Activated CD8-positive, alpha-beta memory T cell treated with anti-CD3 and anti-CD28 coated beads, Interleukin-2, amount 10 ng/mL, durations not matched to agents 7 days and 5 days (primary cell): Measurements from ENCODE around the gene RNU2-63P. TPM values are rescaled to one million over a fixed set of nuclear protein-coding genes. Genes with fewer than 3 reads are reported as not detected.
A peak's percentile ranks its signal among the peaks of the same experiment; 100 is the strongest.
"Not testable (repeated sequence)": the region's sequence is repeated elsewhere in the genome, so short reads cannot be mapped to it uniquely, and the experiment has no call there.

ENCODE experiments used
- ATAC-seq: fragments of 150-1000 bp; cut with Tn5 transposase; one replicate; pipeline ENCODE4 v1.10.0; 2021; ENCODE audit warnings: moderate library complexity
- CTCF ChIA-PET: fragments of 350-600 bp; sonication (Branson Sonifier 250); formaldehyde crosslinking; loops from one replicate; lab custom pipeline; 2021; ENCODE audit warnings: antibody characterized with exemption; lab: Charles Lee
- DNase-seq: peaks from one replicate; pipeline ENCODE4 v3.0.0-alpha.2; 2020
- H3K27ac Mint-ChIP-seq: one replicate; pipeline ENCODE4 v1.8.0; 2021; ENCODE audit warnings: mild to moderate bottlenecking, mixed read lengths
- H3K27me3 Mint-ChIP-seq: one replicate; pipeline ENCODE4 v1.8.0; 2021; ENCODE audit warnings: mixed read lengths
- H3K36me3 Mint-ChIP-seq: one replicate; pipeline ENCODE4 v1.8.0; 2021; ENCODE audit warnings: mild to moderate bottlenecking, mixed read lengths
- H3K4me1 Mint-ChIP-seq: one replicate; pipeline ENCODE4 v1.8.0; 2021; ENCODE audit warnings: mixed read lengths
- H3K4me3 Mint-ChIP-seq: one replicate; pipeline ENCODE4 v1.8.0; 2021; ENCODE audit warnings: mild to moderate bottlenecking, moderate library complexity, mixed read lengths
- H3K9me3 Mint-ChIP-seq: one replicate; pipeline ENCODE4 v1.8.0; 2022; ENCODE audit warnings: low read depth, mixed read lengths
- total RNA-seq, 2 experiments: library from RNA; stranded (reverse); gene quantifications; one replicate each; pipeline ENCODE4 v1.2.3, GENCODE V29; 2021

Gene RNU2-63P
- total RNA-seq, 2 experiments from 2014 or later = 21.2 to 48.9 TPM

GRCh38 chr2:87994304-87994850 is 22.0 kb downstream of the RNU2-63P start:
- H3K4me1 Mint-ChIP-seq, CTCF ChIA-PET, DNase-seq, H3K27me3 Mint-ChIP-seq, ATAC-seq, H3K4me3 Mint-ChIP-seq, H3K9me3 Mint-ChIP-seq, H3K36me3 Mint-ChIP-seq, H3K27ac Mint-ChIP-seq: not testable (repeated sequence)

DNA sequence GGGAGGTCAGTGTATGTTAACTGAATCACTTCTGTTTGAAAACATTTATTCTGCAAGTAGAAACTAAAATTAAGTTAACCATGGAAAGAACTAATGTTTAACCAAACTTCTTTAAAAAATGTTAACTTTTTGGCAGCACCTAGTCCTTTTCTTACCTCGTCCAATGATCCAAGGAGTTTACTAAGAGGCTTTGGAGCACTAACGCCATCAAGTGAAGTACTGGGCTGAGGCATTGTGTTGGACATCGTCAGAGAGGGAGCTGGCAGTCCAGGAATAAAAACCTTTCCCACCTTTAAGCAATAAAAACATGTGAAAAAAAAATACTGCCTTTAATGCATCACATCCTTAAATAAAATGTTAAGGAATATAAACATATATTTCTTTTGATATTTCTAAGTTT is 23.8 kb downstream of the RNU2-63P start:
- ATAC-seq, DNase-seq, H3K27ac Mint-ChIP-seq, H3K36me3 Mint-ChIP-seq, H3K27me3 Mint-ChIP-seq, CTCF ChIA-PET, H3K4me1 Mint-ChIP-seq, H3K9me3 Mint-ChIP-seq, H3K4me3 Mint-ChIP-seq: not testable (repeated sequence)

DNA sequence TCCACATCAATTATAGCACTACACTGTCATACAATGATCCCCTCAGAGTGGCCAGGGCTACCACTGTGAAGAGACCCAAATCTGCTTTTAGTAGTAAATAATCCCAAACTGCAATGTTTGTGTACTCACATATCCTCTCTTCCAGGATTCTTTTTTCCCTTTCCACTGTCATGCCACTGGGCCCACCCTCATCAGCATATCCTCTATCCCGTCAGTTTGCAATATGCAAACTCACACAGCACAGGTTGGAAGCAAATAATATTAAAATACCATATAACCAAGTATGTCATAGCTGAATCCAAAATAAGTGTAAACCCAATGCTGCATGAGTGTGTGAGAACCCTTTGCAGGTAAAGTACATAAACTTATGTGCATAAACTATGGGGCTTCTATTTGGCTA is 28.9 kb downstream of the RNU2-63P start:
- H3K9me3 Mint-ChIP-seq, ATAC-seq, H3K27ac Mint-ChIP-seq, H3K27me3 Mint-ChIP-seq, H3K4me3 Mint-ChIP-seq, H3K4me1 Mint-ChIP-seq, DNase-seq, H3K36me3 Mint-ChIP-seq, CTCF ChIA-PET: not testable (repeated sequence)

DNA sequence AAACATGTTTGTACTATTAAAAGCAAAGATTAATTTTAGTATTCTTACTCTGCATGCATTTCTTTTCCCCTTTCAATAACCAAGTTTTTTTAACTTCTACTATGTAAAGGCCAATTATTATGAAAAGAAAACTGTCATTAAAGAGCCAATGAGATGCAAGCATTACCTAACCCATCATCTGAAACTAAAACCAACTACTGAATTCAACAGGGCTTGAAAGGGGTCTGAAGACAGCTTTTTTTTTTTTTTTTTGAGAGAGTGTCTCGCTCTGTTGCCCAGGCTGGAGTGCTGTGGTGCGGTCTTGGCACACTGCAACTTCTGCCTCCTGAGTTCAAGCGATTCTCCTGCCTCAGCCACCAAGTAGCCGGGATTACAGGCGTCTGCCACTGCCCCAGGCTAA is 30.4 kb downstream of the RNU2-63P start:
- H3K9me3 Mint-ChIP-seq, H3K4me1 Mint-ChIP-seq, H3K27ac Mint-ChIP-seq, CTCF ChIA-PET, H3K4me3 Mint-ChIP-seq, DNase-seq, ATAC-seq, H3K27me3 Mint-ChIP-seq, H3K36me3 Mint-ChIP-seq: not testable (repeated sequence)

- CTCF ChIA-PET, H3K27me3 Mint-ChIP-seq, DNase-seq, H3K4me3 Mint-ChIP-seq, H3K36me3 Mint-ChIP-seq, H3K27ac Mint-ChIP-seq, H3K9me3 Mint-ChIP-seq, H3K4me1 Mint-ChIP-seq, ATAC-seq: not testable (repeated sequence)
Observed at GRCh38 chr2:87981182-87981581, 35.2 kb downstream of the RNU2-63P start.

DNA sequence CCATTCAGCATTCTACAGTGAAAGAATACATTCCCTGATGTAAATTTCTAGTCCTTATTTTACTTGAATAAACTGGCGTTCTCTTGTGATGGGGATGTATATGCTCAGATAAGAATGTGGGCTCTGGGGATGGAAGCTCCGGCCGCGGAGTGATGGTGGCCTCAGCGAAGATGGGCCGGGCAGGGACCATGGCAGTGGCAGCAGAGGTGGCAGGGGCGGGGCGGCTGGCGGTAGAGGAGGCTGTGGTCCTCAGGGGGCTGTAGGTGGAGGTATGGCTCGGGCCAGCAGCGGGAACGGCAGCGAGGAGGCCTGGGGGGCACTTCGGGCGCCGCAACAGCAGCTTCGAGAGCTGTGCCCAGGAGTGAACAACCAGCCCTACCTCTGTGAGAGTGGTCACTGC is 44.0 kb downstream of the RNU2-63P start:
- H3K36me3 Mint-ChIP-seq, H3K9me3 Mint-ChIP-seq, H3K4me1 Mint-ChIP-seq, CTCF ChIA-PET, H3K4me3 Mint-ChIP-seq, DNase-seq, H3K27me3 Mint-ChIP-seq, H3K27ac Mint-ChIP-seq: not testable (repeated sequence)
- ATAC-seq = peak; percentile 76

Other genes with a start within 250 kb of the RNU2-63P start
- gene RGPD2, start 190.8 kb downstream of the RNU2-63P start, total RNA-seq = 1 to 10 TPM; 1.9 to 2.3 TPM
- gene KRCC1, start 39.2 kb upstream of the RNU2-63P start, total RNA-seq = 10 to 100 TPM; 12.4 to 20.0 TPM
- gene SMYD1, start 51.3 kb upstream of the RNU2-63P start, total RNA-seq = not detected
- not detected for gene FABP1, start 111.5 kb upstream of the RNU2-63P start, total RNA-seq
- under 1 TPM; 0.53 to 0.77 TPM for gene THNSL2, start 153.8 kb upstream of the RNU2-63P start, total RNA-seq